ENCODE measurements around the gene ZNF407. TPM values are rescaled to one million over a fixed set of nuclear protein-coding genes. Genes with fewer than 3 reads are reported as not detected.

The ZNF407 gene
- total and polyA plus RNA-seq, 2 of the 13 experiments (the other 11 are each of a cell fraction or from before 2014, with no cell fraction given) = 2.3 to 8.7 TPM

- in situ Hi-C loops (cut with HindIII; ENCODE audit: extremely low pct_ligation_motif_present, low pct_unique_long_range_greater_than_20kb) = no loop called here
Measured at GRCh38 chr18:75100832-75101630, 503.4 kb downstream of the ZNF407 start.

GRCh38 chr18:75101916-75102315 is 504.2 kb downstream of the ZNF407 start:
- POLR2A ChIA-PET = no interaction called here
- H3K36me3 ChIP-seq (replicated peaks in 1 of 2; ENCODE audit: control insufficient read depth in 1 of 2, insufficient read depth in 2 of 2, low read length in 2 of 2) = no peaks in the 10 kb centered on the region
- no peak overlapping the region for H3K4me2 ChIP-seq (ENCODE audit: low read depth, low read length)
- intact Hi-C loops (cut with micrococcal nuclease; ENCODE audit: unreplicated experiment) (no loop called here), in situ Hi-C loops (cut with HindIII; ENCODE audit: extremely low pct_ligation_motif_present, low pct_unique_long_range_greater_than_20kb) (no loop called here)
- no peak overlapping the region for H2AFZ ChIP-seq (ENCODE audit: low read length)
- BruUV-seq (replicated peaks) = no TSS peak
- CTCF ChIA-PET (ENCODE audit: low intra/inter-chr PET ratio, low total read pairs) = no interaction called here
- no peak overlapping the region for H3K9ac ChIP-seq (ENCODE audit: insufficient read depth, low read depth, low read length)
- no peaks in the 10 kb centered on the region for H3K79me2 ChIP-seq (ENCODE audit: insufficient read depth, low read length)
- no peak overlapping the region for H3K4me3 ChIP-seq (replicated peaks in 1 of 3; ENCODE audit: insufficient read depth in 1 of 3, low read depth in 2 of 3, low read length in 3 of 3)
- H4K20me1 ChIP-seq (ENCODE audit: insufficient read depth, low read length) = no peaks in the 10 kb centered on the region
- WGBS (ENCODE audit: low lambda C conversion rate) = 4% methylated on average over 3 of the region's 3 CpGs
- DNase-seq (ENCODE audit: low spot score) (no peak), ATAC-seq (no peak), FAIRE-seq (no peak)
- peaks cover 7% of the 10 kb centered on the region; the same call in 1 of the 2 replicates for H3K9me3 ChIP-seq (ENCODE audit: low read length)
- no peaks in the 10 kb centered on the region for H3K4me1 ChIP-seq (ENCODE audit: insufficient read depth, low read length)
- no peak overlapping the region for H3K27ac ChIP-seq (ENCODE audit: extremely low read length, insufficient read depth, low read length)
- peaks cover 4 to 34% of the 10 kb centered on the region in 2 experiments; a peak in 4 of 5 replicates for H3K27me3 ChIP-seq (ENCODE audit: control insufficient read depth in 1 of 2, insufficient read depth in 2 of 2, low read length in 2 of 2)
- TF ChIP-seq ZNF383 (CRISPR knock-in tag; IDR thresholded peaks at IDR 0.05; ENCODE audit: borderline replicate concordance) (no peak), ZNF431 (CRISPR knock-in tag; IDR thresholded peaks at IDR 0.05; ENCODE audit: borderline replicate concordance, low read depth) (no peak), ZNF766 (CRISPR knock-in tag; IDR thresholded peaks at IDR 0.05; ENCODE audit: borderline replicate concordance) (no peak), MZF1 (CRISPR knock-in tag; IDR thresholded peaks at IDR 0.05; ENCODE audit: borderline replicate concordance) (no peak), ZNF574 (CRISPR knock-in tag; IDR thresholded peaks at IDR 0.05) (no peak), MLXIP (CRISPR knock-in tag; IDR thresholded peaks at IDR 0.05; ENCODE audit: borderline replicate concordance) (no peak), CSRNP1 (CRISPR knock-in tag; IDR thresholded peaks at IDR 0.05) (no peak)

More at GRCh38 chr18:75100832-75101630, 503.4 kb downstream of the ZNF407 start:
- no peak overlapping the region for H3K4me2 ChIP-seq (ENCODE audit: low read depth, low read length)
- H3K79me2 ChIP-seq (ENCODE audit: insufficient read depth, low read length) = no peaks in the 10 kb centered on the region
- ChIA-PET POLR2A (no interaction called here), CTCF (ENCODE audit: low intra/inter-chr PET ratio, low total read pairs) (no interaction called here)
- intact Hi-C loops (cut with micrococcal nuclease; ENCODE audit: unreplicated experiment) = no loop called here
- no peak overlapping the region for H2AFZ ChIP-seq (ENCODE audit: low read length)
- FAIRE-seq (no peak), DNase-seq (ENCODE audit: low spot score) (no peak), ATAC-seq (no peak)
- no peak for TF ChIP-seq ZNF616 (CRISPR knock-in tag; IDR thresholded peaks at IDR 0.05; ENCODE audit: low read depth)
- no peak for TF ChIP-seq BRCA1 (CRISPR knock-in tag; IDR thresholded peaks at IDR 0.05)
- no peak for TF ChIP-seq CENPX (CRISPR knock-in tag; IDR thresholded peaks at IDR 0.05)
- no peak for TF ChIP-seq ZNF749 (CRISPR knock-in tag; IDR thresholded peaks at IDR 0.05; ENCODE audit: borderline replicate concordance)
- TF ChIP-seq ZSCAN22 (CRISPR knock-in tag; IDR thresholded peaks at IDR 0.05) = no peak
- no TSS peak for BruUV-seq (replicated peaks)
- no peaks in the 10 kb centered on the region for H3K36me3 ChIP-seq (replicated peaks in 1 of 2; ENCODE audit: control insufficient read depth in 1 of 2, insufficient read depth in 2 of 2, low read length in 2 of 2)
- no peak overlapping the region for H3K4me3 ChIP-seq (replicated peaks in 1 of 3; ENCODE audit: insufficient read depth in 1 of 3, low read depth in 2 of 3, low read length in 3 of 3)
- no peak overlapping the region for H3K27ac ChIP-seq (ENCODE audit: extremely low read length, insufficient read depth, low read length)
- H4K20me1 ChIP-seq (ENCODE audit: insufficient read depth, low read length) = no peaks in the 10 kb centered on the region
- peaks cover 7% of the 10 kb centered on the region; the same call in 1 of the 2 replicates for H3K9me3 ChIP-seq (ENCODE audit: low read length)
- 0% methylated on average over 2 of the region's 3 CpGs for WGBS (ENCODE audit: low lambda C conversion rate)
- H3K9ac ChIP-seq (ENCODE audit: insufficient read depth, low read depth, low read length) = no peak overlapping the region
- H3K27me3 ChIP-seq (ENCODE audit: control insufficient read depth in 1 of 2, insufficient read depth in 2 of 2, low read length in 2 of 2) = peaks cover 3 to 26% of the 10 kb centered on the region in 2 experiments; a peak in 3 of 5 replicates
- no peaks in the 10 kb centered on the region for H3K4me1 ChIP-seq (ENCODE audit: insufficient read depth, low read length)
